ENCODE results near the gene RNF103.
A peak's percentile ranks its signal among the peaks of the same experiment; 100 is the strongest.

DNA sequence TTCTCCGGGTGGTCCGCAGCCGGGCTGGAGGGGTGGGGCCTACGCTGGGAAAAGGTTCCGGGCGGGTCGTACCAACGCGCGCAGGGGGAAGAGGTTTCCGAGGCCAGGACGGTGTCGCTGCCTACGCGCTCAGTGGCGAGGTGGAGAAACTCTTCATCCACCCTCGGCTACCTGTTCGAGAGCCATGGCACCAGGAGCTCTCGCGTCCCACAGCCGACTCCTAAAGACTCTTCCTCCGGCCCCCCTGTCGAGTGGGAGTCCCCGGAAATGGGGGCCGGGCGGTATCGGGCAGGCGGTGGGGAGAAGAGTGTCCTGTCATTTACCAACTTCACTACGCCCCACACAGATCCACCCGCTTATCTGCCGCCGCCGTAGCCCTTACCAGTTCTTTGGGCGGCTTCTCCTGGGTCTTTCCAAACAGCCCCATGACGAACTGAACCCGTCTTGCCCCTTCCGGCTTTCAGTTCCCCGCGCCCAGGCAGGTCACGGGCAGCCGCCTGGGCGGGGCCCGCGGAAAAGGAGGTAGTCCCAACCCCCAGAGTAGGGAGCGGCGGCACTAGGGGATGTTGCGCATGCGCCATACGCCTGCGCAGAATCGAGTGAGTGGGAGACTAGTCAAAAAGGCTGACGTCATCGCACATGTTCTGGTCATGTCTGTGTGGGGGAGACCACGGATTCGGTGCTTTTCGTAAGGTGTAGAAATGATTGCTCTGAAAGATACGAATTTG lies 60.6 kb downstream of the RNF103 start, which contains the start of gene CHMP3:
- no peak for TF ChIP-seq EZH2 (IDR thresholded peaks at IDR 0.05; ENCODE audit: low read depth, low read length, severe bottlenecking)
- TF ChIP-seq BCL11A (IDR thresholded peaks at IDR 0.05; ENCODE audit: low read depth in 2 of 2, low read length in 2 of 2) = no peak
- TF ChIP-seq EP300 (IDR thresholded peaks at IDR 0.05; ENCODE audit: borderline replicate concordance in 1 of 2, low read depth in 2 of 2, low read length in 2 of 2) = peak in 1 of 2 experiments; percentile 94; a peak in 2 of 3 replicates
- TF ChIP-seq JUND (IDR thresholded peaks at IDR 0.05; ENCODE audit: low read length) = peak; percentile 97
- TF ChIP-seq PHF8 (conservative IDR thresholded peaks at IDR 0.05; ENCODE audit: low read depth, low read length) = peak; percentile 87
- no peak for TF ChIP-seq ZNF274 (IDR thresholded peaks at IDR 0.05; ENCODE audit: borderline replicate concordance, extremely low read depth, low read length)
- TF ChIP-seq SAP30 (IDR thresholded peaks at IDR 0.05; ENCODE audit: insufficient read depth, insufficient replicate concordance, low read length) = no peak
- TF ChIP-seq, protein P1, sequence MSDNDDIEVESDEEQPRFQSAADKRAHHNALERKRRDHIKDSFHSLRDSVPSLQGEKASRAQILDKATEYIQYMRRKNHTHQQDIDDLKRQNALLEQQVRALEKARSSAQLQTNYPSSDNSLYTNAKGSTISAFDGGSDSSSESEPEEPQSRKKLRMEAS (IDR thresholded peaks at IDR 0.05) = peak; percentile 98
- TF ChIP-seq RFX5 (IDR thresholded peaks at IDR 0.05; ENCODE audit: borderline replicate concordance, low read depth, low read length) = no peak
- TF ChIP-seq, protein P2, sequence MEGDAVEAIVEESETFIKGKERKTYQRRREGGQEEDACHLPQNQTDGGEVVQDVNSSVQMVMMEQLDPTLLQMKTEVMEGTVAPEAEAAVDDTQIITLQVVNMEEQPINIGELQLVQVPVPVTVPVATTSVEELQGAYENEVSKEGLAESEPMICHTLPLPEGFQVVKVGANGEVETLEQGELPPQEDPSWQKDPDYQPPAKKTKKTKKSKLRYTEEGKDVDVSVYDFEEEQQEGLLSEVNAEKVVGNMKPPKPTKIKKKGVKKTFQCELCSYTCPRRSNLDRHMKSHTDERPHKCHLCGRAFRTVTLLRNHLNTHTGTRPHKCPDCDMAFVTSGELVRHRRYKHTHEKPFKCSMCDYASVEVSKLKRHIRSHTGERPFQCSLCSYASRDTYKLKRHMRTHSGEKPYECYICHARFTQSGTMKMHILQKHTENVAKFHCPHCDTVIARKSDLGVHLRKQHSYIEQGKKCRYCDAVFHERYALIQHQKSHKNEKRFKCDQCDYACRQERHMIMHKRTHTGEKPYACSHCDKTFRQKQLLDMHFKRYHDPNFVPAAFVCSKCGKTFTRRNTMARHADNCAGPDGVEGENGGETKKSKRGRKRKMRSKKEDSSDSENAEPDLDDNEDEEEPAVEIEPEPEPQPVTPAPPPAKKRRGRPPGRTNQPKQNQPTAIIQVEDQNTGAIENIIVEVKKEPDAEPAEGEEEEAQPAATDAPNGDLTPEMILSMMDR (IDR thresholded peaks at IDR 0.05; ENCODE audit: control extremely low read depth in 1 of 3, insufficient read depth in 1 of 3, low read depth in 1 of 3, low read length in 3 of 3) = no peak
- TF ChIP-seq POLR2AphosphoS5 (IDR thresholded peaks at IDR 0.05; ENCODE audit: low read depth, low read length) = peak; percentile 80
- TF ChIP-seq, protein P3, sequence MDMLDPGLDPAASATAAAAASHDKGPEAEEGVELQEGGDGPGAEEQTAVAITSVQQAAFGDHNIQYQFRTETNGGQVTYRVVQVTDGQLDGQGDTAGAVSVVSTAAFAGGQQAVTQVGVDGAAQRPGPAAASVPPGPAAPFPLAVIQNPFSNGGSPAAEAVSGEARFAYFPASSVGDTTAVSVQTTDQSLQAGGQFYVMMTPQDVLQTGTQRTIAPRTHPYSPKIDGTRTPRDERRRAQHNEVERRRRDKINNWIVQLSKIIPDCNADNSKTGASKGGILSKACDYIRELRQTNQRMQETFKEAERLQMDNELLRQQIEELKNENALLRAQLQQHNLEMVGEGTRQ (IDR thresholded peaks at IDR 0.05; ENCODE audit: low read length) = no peak
- TF ChIP-seq FOSL1 (IDR thresholded peaks at IDR 0.05; ENCODE audit: insufficient read depth, low read depth, low read length) = no peak
- TF ChIP-seq CBX8 (IDR thresholded peaks at IDR 0.05; ENCODE audit: borderline replicate concordance, low read depth, low read length) = no peak

Data from H1 (cell line).